ENCODE results near the gene INKA1. TPM values are rescaled to one million over a fixed set of nuclear protein-coding genes. Genes with fewer than 3 reads are reported as not detected.
A peak's percentile ranks its signal among the peaks of the same experiment; 100 is the strongest.
"Not testable (repeated sequence)": the region's sequence is repeated elsewhere in the genome, so short reads cannot be mapped to it uniquely, and the experiment has no call there.

The INKA1 gene
- polyA plus RNA-seq, 1 donor from 2014 or later = 1.7 TPM

DNA sequence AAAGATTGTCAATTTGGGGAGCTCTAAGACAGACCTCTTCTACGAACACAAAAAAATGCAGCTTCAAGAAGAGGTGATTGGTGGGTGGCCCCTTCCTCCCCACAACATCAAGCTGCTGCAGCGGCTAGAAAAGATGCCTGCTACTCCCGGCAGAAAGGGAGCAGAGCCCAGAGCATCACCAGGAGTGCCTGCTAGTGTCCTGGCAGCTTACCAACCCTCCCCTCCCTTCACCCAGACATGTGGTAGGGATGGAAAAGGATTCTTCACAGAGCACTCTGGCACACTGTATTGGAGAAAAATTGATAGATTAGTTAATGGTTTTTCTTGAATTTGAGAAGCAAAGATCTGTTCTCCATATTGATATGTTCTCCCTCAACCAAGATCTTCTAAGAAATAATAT is 27.5 kb upstream of the INKA1 start (continued):
- TF ChIP-seq, protein P1, sequence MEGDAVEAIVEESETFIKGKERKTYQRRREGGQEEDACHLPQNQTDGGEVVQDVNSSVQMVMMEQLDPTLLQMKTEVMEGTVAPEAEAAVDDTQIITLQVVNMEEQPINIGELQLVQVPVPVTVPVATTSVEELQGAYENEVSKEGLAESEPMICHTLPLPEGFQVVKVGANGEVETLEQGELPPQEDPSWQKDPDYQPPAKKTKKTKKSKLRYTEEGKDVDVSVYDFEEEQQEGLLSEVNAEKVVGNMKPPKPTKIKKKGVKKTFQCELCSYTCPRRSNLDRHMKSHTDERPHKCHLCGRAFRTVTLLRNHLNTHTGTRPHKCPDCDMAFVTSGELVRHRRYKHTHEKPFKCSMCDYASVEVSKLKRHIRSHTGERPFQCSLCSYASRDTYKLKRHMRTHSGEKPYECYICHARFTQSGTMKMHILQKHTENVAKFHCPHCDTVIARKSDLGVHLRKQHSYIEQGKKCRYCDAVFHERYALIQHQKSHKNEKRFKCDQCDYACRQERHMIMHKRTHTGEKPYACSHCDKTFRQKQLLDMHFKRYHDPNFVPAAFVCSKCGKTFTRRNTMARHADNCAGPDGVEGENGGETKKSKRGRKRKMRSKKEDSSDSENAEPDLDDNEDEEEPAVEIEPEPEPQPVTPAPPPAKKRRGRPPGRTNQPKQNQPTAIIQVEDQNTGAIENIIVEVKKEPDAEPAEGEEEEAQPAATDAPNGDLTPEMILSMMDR (IDR thresholded peaks at IDR 0.05; ENCODE audit: poor library complexity, severe bottlenecking) = no peak

DNA sequence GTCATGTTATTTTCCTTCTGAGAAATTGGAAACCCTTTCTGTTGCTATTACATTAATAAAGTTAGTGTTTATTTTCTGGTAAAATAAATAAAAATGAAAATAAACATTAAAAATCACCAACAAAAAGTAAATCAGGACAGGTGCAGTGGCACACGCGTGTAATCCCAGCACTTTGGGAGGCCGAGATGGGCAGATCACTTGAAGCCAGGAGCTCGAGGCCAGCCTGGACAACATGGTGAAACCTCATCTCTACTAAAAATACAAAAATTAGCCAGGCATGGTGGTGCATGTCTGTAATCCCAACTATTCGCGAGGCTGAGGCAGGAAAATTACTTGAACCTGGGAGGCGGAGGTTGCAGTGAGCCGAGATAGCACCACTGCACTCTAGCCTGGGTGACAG is 27.0 kb upstream of the INKA1 start:
- H3K27me3 ChIP-seq (ENCODE audit: insufficient read depth, low read depth, low read length); H3K9ac ChIP-seq (ENCODE audit: low read length); H3K4me3 ChIP-seq (ENCODE audit: low read length); H3K27ac ChIP-seq (ENCODE audit: low read length); H4K20me1 ChIP-seq (ENCODE audit: insufficient read depth); H3F3A ChIP-seq (ENCODE audit: insufficient read depth, low read length, poor library complexity, severe bottlenecking); H3K4me2 ChIP-seq (ENCODE audit: low read length); H3K9me2 ChIP-seq (ENCODE audit: insufficient read depth, low read length); H3K9me3 ChIP-seq (ENCODE audit: low read length); H3K36me3 ChIP-seq (ENCODE audit: insufficient read depth, low read length); H2AFZ ChIP-seq (ENCODE audit: low read depth, low read length): not testable (repeated sequence)
- peaks cover 84% of the 10 kb centered on the region for H3K79me2 ChIP-seq (replicated peaks; ENCODE audit: insufficient read depth, low read length)

- peaks cover 11% of the 10 kb centered on the region for H4K20me1 ChIP-seq (ENCODE audit: insufficient read depth)
- no peaks in the 10 kb centered on the region for H3K9me3 ChIP-seq (ENCODE audit: low read length)
- no peak overlapping the region for H3K4me2 ChIP-seq (ENCODE audit: low read length)
- H2AFZ ChIP-seq (ENCODE audit: low read depth, low read length) = no peak overlapping the region
- H3K4me3 ChIP-seq (ENCODE audit: low read length) = peak overlapping the region; percentile 49
- H3K27me3 ChIP-seq (ENCODE audit: insufficient read depth, low read depth, low read length) = no peaks in the 10 kb centered on the region
- no peak for TF ChIP-seq EP300 (conservative IDR thresholded peaks at IDR 0.05; ENCODE audit: poor library complexity, severe bottlenecking)
- TF ChIP-seq TAF1 (IDR thresholded peaks at IDR 0.05; ENCODE audit: low read depth) = no peak
- H3K9me2 ChIP-seq (ENCODE audit: insufficient read depth, low read length) = no peaks in the 10 kb centered on the region
- H3K27ac ChIP-seq (ENCODE audit: low read length) = no peak overlapping the region
- no peaks in the 10 kb centered on the region for H3F3A ChIP-seq (ENCODE audit: insufficient read depth, low read length, poor library complexity, severe bottlenecking)
- H3K79me2 ChIP-seq (replicated peaks; ENCODE audit: insufficient read depth, low read length) = peaks cover 82% of the 10 kb centered on the region
- H3K9ac ChIP-seq (ENCODE audit: low read length) = no peak overlapping the region
- no peaks in the 10 kb centered on the region for H3K36me3 ChIP-seq (ENCODE audit: insufficient read depth, low read length)
These were observed 23.5 kb upstream of the INKA1 start for GRCh38 chr3:49779358-49780079.

DNA sequence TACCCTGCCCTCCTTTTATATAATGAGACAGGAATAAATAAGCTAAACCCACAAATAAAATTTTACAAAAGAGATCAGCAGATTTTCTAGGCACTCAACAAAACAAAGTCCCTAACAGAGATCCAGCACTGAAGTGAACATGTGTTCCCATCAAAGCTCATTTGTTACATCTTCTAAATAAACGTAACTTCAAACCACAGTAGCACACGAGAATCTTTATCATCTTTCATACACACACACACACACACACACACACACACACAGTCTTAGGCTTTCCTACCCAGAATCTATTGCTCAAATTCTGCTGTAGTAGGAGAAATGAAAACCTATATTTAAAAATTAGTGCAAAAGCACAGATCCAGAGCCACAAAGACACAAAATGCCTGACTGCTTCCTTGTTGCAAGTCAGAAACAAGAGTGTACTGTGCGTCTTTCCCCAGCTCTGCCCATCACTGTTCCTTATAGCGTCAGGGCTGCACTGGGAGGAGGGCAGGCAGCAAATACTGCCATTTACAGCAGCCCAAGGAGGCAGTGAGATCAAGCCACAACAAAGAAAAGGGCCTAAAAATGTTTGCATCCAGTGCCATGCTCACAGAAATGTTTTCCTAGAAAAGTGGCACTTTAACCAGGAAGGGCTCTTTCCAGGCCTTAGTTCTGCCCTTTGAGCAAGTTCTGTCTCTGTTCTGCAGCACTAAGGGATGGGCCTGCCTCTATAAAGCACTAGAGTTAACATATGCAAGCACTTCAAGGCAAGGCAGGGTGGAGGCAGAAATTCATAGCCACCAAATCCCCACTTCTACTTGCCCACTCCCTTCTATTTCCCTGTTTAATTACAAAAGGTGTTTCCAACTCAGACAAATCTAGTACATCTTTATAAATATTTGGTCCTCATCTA is 22.7 kb upstream of the INKA1 start:
- no peaks in the 10 kb centered on the region for H3F3A ChIP-seq (ENCODE audit: insufficient read depth, low read length, poor library complexity, severe bottlenecking)
- no peak overlapping the region for H3K4me2 ChIP-seq (ENCODE audit: low read length)
- no peaks in the 10 kb centered on the region for H3K27me3 ChIP-seq (ENCODE audit: insufficient read depth, low read depth, low read length)
- peaks cover 4% of the 10 kb centered on the region for H4K20me1 ChIP-seq (ENCODE audit: insufficient read depth)
- no peak for TF ChIP-seq EZH2 (IDR thresholded peaks at IDR 0.05; ENCODE audit: borderline replicate concordance, insufficient read depth, low read length, poor library complexity, severe bottlenecking)
- H3K79me2 ChIP-seq (replicated peaks; ENCODE audit: insufficient read depth, low read length) = peaks cover 82% of the 10 kb centered on the region
- H3K36me3 ChIP-seq (ENCODE audit: insufficient read depth, low read length) = no peaks in the 10 kb centered on the region
- H3K27ac ChIP-seq (ENCODE audit: low read length) = no peak overlapping the region
- H3K4me3 ChIP-seq (ENCODE audit: low read length) = peak overlapping the region; percentile 49
- no peak overlapping the region for H2AFZ ChIP-seq (ENCODE audit: low read depth, low read length)
- no peaks in the 10 kb centered on the region for H3K9me2 ChIP-seq (ENCODE audit: insufficient read depth, low read length)
- no peaks in the 10 kb centered on the region for H3K9me3 ChIP-seq (ENCODE audit: low read length)
- H3K9ac ChIP-seq (ENCODE audit: low read length) = peak overlapping the region; percentile 27

GRCh38 chr3:49780975-49781365 is 22.1 kb upstream of the INKA1 start:
- H3K9me3 ChIP-seq (ENCODE audit: low read length); H3K36me3 ChIP-seq (ENCODE audit: insufficient read depth, low read length); H3K9ac ChIP-seq (ENCODE audit: low read length); H3K27me3 ChIP-seq (ENCODE audit: insufficient read depth, low read depth, low read length); H3K9me2 ChIP-seq (ENCODE audit: insufficient read depth, low read length); H4K20me1 ChIP-seq (ENCODE audit: insufficient read depth); H2AFZ ChIP-seq (ENCODE audit: low read depth, low read length); H3K4me2 ChIP-seq (ENCODE audit: low read length); H3K27ac ChIP-seq (ENCODE audit: low read length); H3F3A ChIP-seq (ENCODE audit: insufficient read depth, low read length, poor library complexity, severe bottlenecking): not testable (repeated sequence)
- H3K79me2 ChIP-seq (replicated peaks; ENCODE audit: insufficient read depth, low read length) = peaks cover 82% of the 10 kb centered on the region
- H3K4me3 ChIP-seq (ENCODE audit: low read length) = peak overlapping the region; percentile 49
